CD4-positive, alpha-beta T cell treated with Interferon gamma for 1 hour (primary cell): ENCODE measurements around the gene MOB3B.

ENCODE experiments used
- DNase-seq: peaks from one replicate; pipeline ENCODE4 v3.0.0-alpha.2; 2020

The MOB3B gene

GRCh38 chr9:27529316-27530278, at the start of gene MOB3B:
Gene MOB3B, minus strand, starts transcription at chr9:27529814. Its CDS starts 74,264 bp downstream, at chr9:27455550.
- DNase-seq: peak; percentile 73

GRCh38 chr9:27573634-27574590, 44.3 kb upstream of the MOB3B start:
- peak; percentile 99 for DNase-seq

DNA sequence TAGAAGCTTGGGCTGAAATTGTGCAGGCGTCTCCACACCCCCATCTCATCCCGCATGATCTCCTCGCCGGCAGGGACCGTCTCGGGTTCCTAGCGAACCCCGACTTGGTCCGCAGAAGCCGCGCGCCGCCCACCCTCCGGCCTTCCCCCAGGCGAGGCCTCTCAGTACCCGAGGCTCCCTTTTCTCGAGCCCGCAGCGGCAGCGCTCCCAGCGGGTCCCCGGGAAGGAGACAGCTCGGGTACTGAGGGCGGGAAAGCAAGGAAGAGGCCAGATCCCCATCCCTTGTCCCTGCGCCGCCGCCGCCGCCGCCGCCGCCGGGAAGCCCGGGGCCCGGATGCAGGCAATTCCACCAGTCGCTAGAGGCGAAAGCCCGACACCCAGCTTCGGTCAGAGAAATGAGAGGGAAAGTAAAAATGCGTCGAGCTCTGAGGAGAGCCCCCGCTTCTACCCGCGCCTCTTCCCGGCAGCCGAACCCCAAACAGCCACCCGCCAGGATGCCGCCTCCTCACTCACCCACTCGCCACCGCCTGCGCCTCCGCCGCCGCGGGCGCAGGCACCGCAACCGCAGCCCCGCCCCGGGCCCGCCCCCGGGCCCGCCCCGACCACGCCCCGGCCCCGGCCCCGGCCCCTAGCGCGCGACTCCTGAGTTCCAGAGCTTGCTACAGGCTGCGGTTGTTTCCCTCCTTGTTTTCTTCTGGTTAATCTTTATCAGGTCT, 43.5 kb upstream of the MOB3B start, which contains the start of gene C9orf72:
Gene C9orf72 (minus strand): TSS at position 564 of the 716 bp plus-strand sequence. CDS start 6,361 bp downstream, outside the sequence.
- peak; percentile 88 for DNase-seq

- DNase-seq: peak; percentile 83
These were observed 42.9 kb upstream of the MOB3B start for GRCh38 chr9:27572566-27572917.

DNA sequence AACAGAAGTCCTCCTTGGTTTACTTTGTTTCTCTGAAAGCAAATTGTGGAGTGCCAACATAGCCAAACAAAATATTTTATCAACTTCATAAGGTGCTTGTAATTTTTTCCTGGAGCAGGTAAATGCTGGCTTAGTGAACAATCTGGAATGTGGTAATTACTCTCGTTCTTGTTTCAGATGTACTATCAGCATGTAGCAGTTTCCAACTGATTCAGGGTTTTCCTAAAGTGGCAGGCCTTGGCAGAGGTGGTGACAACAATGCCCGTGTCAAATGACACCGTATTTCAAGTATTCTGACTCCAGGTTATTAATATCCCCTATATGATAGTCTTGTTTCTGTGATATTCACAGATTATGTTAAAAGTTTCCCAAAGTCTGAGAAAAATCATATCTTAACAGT, 42.4 kb upstream of the MOB3B start:
- no peak for DNase-seq

DNA sequence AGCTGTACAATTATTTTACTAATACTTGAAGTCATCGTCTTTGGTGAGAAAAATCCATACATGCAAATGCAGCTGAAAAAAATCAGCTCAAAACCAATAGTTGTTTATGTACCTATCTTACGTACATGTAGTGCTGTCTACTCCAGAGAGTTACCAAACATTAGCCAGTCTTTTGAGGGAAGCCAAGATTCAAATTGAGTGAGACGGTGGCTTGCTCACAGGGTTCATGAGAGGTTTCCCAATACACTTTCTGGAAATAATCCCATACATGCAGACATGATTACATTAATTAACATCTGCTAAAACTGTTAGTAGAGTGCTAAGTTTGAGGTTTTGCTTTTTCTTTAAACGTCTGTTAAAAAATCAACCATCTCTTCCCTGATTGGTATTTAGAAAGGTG, 41.4 kb upstream of the MOB3B start:
- DNase-seq: no peak

DNA sequence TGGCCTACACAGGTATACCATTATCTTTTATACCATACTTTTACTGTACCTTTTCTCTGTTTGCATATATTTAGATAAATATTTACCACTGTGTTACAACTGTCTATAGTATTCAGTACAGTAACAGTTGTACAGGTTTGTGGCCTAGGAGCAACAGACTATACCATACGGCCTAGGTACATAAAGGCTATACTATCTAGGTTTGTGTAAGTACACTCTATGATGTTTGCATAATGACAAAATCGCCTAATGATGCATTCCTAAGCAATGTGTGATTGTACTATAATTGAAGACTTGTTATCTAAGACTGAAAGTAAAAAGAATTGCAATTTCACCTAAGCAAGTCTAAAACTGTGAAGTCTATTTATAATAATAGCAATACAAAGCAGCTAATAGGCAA, 39.8 kb upstream of the MOB3B start:
- DNase-seq: no peak

GRCh38 chr9:27566118-27566517, 36.5 kb upstream of the MOB3B start:
- no peak for DNase-seq

GRCh38 chr9:27565696-27566095, 36.1 kb upstream of the MOB3B start:
- DNase-seq: no peak

- no peak for DNase-seq
These were observed 35.1 kb upstream of the MOB3B start for GRCh38 chr9:27564670-27565069.

DNA sequence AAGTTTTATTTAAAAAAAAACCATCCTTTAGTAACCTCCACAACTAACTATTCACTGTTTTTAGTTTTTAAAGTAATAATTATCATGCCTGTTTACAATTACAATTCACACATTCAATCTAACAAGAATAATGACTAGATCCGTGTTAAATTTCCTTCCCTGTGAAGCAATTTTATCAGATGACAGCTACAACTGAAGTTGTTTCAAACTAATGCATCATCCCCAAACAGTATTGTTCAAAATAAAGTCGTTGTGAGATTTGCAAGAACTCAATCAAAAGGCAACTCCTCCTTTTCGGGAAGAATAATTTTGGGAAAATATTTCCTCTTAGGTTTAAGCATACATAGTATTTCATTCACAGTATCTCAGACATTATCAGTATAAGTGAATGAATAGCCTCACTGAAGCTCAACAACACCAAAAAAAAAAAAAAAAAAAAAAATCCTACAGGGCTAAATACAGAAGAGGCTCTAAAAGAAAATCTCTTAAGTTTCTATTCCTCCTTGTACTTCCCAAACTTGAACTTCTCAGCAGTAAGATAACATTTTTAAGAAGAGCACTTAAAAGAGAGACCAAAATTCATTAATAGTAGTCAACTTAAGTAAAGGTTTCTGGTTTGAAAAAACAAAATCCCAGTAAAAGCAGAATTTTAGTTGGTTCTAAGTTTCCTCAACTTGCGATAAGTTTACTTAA, 34.3 kb upstream of the MOB3B start:
- DNase-seq: no peak

DNA sequence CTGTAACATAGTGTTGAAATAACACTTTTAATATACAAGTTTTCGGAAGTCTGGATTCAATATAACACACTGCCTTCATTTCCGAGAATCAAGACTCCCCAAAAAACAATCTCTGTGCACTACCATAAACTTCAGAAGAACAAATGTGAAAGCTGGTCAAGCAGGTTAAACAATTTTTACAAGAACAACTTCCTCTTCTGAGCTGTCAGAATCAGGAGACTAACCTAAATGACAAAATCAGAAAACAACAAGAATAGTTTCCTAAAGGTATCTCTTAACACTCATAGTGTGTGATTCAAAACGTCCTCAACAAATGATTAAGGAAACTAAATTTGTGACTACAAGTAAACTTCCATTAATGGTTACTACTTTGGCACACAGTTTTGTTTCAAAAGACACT, 32.1 kb upstream of the MOB3B start:
- no peak for DNase-seq

DNA sequence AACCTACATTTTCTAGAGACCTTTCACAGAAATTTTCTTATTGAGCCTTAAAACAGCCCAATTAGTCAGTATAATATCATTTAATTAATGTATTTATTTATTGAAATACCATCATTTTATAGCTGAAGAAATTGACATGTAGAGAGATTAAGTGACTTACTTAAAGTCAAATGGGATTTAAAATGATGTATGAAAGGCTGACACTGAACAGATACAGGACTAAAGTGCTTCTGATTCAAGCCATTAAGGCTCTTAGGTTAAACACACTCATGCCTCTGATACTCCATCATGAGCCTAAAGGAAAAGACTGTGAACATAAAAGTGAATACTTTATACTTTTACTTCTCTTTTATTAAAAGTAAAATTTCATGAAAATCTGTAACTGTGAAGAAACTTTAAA, 30.8 kb upstream of the MOB3B start:
- DNase-seq: no peak

GRCh38 chr9:27558307-27558706, 28.7 kb upstream of the MOB3B start:
- no peak for DNase-seq

DNA sequence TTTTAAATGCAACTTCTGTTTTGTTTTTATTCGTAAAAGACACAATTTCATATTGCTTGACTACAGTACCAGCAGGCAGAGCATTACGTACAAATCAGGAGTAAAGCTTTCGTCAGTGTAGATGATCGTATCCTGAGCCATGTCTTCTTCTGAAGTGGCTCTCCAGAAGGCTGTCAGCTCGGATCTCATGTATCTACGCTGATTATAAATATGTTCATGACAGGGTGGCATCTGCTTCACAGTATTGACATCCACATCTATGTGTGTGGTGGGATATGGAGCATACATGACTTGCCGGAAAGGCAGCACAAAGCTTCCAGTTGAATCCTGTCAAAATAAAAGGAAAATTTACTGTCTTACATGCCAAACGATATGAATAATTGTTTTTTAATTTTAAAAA, 26.9 kb upstream of the MOB3B start:
- DNase-seq: no peak

- DNase-seq: no peak
These were observed 25.1 kb upstream of the MOB3B start for GRCh38 chr9:27554712-27555111.

- DNase-seq: no peak
These were observed 19.7 kb upstream of the MOB3B start for GRCh38 chr9:27549196-27549755.

- DNase-seq: no peak
These were observed 18.6 kb upstream of the MOB3B start for GRCh38 chr9:27548055-27548741.

GRCh38 chr9:27545471-27545870, 15.9 kb upstream of the MOB3B start:
- DNase-seq: no peak

DNA sequence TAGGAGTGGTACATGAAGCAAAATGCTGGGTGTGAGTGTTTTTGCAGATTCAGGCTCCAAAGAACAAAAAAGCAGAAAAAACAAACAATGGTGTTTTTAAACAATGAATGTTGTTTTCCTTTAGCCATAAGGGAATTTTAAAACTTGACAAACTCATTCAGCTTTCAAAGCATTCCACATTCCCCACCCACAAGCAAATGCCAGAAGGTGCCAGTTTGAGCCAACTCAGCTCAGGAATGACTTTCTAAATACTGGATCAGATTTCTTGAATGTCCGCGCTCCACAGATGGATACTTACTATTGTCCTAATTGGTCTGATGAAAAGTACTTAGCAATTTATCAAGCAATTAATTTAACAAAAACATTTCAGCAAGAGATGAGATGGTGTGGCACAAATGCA, 12.9 kb upstream of the MOB3B start:
- DNase-seq: no peak

- no peak for DNase-seq
These were observed 12.1 kb upstream of the MOB3B start for GRCh38 chr9:27541740-27542139.
